RWPE2 (cell line): ENCODE measurements around the gene KRT25.

ENCODE experiments used
- ATAC-seq: fragments of 200-7000 bp; cut with Tn5 transposase; 3 replicates; pipeline ENCODE4 v1.9.1; 2021; ENCODE audit warnings: low read depth
- DNase-seq: peaks from one replicate; pipeline ENCODE4 v3.0.0-alpha.2; 2020; ENCODE audit warnings: low spot score
- H3K27ac ChIP-seq: fragments of 450-650 bp; 2 replicates; pipeline ENCODE4 v1.5.1; 2017; ENCODE audit warnings: mild to moderate bottlenecking; ENCODE audit not compliant: poor library complexity, severe bottlenecking
- H3K27me3 ChIP-seq: fragments of 250-450 bp; sonication (Bioruptor Pico); 2 replicates; pipeline ENCODE4 v1.5.1; 2021; ENCODE audit warnings: mild to moderate bottlenecking, moderate library complexity; ENCODE audit not compliant: insufficient read depth, poor library complexity, severe bottlenecking
- H3K36me3 ChIP-seq: fragments of 250-450 bp; sonication (Bioruptor Pico); 2 replicates; pipeline ENCODE4 v1.5.1; 2020; ENCODE audit warnings: low read depth, mild to moderate bottlenecking, moderate library complexity
- H3K4me1 ChIP-seq: fragments of 250-450 bp; sonication (Bioruptor Pico); 2 replicates; pipeline ENCODE4 v1.5.1; 2021; ENCODE audit warnings: mild to moderate bottlenecking, moderate library complexity; ENCODE audit not compliant: insufficient read depth, poor library complexity, severe bottlenecking
- H3K4me3 ChIP-seq: fragments of 250-450 bp; sonication (Bioruptor Pico); 2 replicates; pipeline ENCODE4 v1.5.1; 2021; ENCODE audit warnings: mild to moderate bottlenecking, moderate library complexity; ENCODE audit not compliant: severe bottlenecking
- H3K9me3 ChIP-seq: fragments of 250-450 bp; sonication (Bioruptor Pico); 2 replicates; pipeline ENCODE4 v1.5.1; 2021; ENCODE audit warnings: mild to moderate bottlenecking, moderate library complexity; ENCODE audit not compliant: severe bottlenecking
- TF ChIP-seq, protein P1 (sequence below): fragments of 450-650 bp; IDR thresholded peaks from one replicate; pipeline ENCODE4 v1.5.1; 2017; ENCODE audit warnings: mild to moderate bottlenecking, moderate library complexity; ENCODE audit not compliant: poor library complexity, severe bottlenecking

Gene KRT25

DNA sequence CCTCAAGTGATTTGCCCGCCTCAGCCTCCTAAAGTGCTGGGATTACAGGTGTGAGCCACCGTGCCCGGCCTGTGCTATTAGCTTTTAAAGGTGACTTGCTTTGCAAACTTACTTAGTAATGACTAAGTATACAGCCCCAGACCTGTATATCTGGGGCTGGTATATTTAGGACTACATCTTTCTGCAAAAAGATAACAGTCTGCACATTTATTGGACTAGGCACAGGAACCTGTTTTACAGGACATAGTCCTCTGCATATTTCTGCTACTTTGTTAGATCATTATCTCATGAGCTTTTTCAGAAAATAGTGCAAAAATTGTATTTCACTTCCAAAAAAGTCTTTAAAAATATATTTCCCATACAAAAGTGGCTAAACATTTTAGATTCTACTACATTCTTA is 52.9 kb downstream of the KRT25 start:
- peaks cover 5% of the 10 kb centered on the region for H3K27me3 ChIP-seq
- H3K9me3 ChIP-seq = no peaks in the 10 kb centered on the region
- H3K4me1 ChIP-seq = no peaks in the 10 kb centered on the region
- ATAC-seq (no peak), DNase-seq (no peak)
- no peaks in the 10 kb centered on the region for H3K36me3 ChIP-seq
- no peak overlapping the region for H3K27ac ChIP-seq
- TF ChIP-seq, protein P1, sequence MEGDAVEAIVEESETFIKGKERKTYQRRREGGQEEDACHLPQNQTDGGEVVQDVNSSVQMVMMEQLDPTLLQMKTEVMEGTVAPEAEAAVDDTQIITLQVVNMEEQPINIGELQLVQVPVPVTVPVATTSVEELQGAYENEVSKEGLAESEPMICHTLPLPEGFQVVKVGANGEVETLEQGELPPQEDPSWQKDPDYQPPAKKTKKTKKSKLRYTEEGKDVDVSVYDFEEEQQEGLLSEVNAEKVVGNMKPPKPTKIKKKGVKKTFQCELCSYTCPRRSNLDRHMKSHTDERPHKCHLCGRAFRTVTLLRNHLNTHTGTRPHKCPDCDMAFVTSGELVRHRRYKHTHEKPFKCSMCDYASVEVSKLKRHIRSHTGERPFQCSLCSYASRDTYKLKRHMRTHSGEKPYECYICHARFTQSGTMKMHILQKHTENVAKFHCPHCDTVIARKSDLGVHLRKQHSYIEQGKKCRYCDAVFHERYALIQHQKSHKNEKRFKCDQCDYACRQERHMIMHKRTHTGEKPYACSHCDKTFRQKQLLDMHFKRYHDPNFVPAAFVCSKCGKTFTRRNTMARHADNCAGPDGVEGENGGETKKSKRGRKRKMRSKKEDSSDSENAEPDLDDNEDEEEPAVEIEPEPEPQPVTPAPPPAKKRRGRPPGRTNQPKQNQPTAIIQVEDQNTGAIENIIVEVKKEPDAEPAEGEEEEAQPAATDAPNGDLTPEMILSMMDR = no peak
- no peak overlapping the region for H3K4me3 ChIP-seq

DNA sequence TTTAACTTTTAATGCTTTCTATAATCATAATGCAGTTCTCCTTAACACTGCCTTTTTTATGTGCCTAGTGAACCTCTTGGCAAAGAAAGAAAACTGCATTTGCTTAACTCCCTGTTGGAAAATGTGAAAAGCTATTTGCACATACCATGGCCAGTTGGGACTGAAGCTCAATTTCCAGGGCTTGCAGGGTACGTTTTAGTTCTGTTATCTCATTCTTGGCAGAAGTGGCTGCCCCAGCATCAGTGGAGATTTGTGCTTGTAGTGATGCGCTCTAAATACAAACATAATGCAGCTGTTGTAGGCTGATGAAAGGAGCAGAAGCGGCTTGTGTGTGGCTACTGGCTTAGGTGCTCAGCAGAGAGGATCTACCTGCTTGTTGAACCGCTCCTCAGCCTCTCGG is 55.3 kb downstream of the KRT25 start:
- TF ChIP-seq, protein P1 = no peak
- Histone ChIP-seq H3K4me1 (no peaks in the 10 kb centered on the region), H3K4me3 (no peak overlapping the region), H3K36me3 (no peaks in the 10 kb centered on the region), H3K27me3 (peaks cover 5% of the 10 kb centered on the region), H3K9me3 (no peaks in the 10 kb centered on the region), H3K27ac (no peak overlapping the region)
- ATAC-seq (no peak), DNase-seq (no peak)

- Histone ChIP-seq H3K9me3 (no peaks in the 10 kb centered on the region), H3K4me3 (no peak overlapping the region), H3K27ac (no peak overlapping the region), H3K36me3 (no peaks in the 10 kb centered on the region), H3K4me1 (no peaks in the 10 kb centered on the region), H3K27me3 (peaks cover 5% of the 10 kb centered on the region)
- DNase-seq = no peak
- no peak for ATAC-seq
- TF ChIP-seq, protein P1 = no peak
Measured at GRCh38 chr17:40699371-40699770, 55.8 kb downstream of the KRT25 start.
